SU-DHL-6 (cell line): ENCODE measurements around the gene OGDH.

ENCODE experiments used
- H2AFZ ChIP-seq: fragments of 200-600 bp; sonication (generic); 2 replicates; pipeline ENCODE4 v1.6.1; 2014; ENCODE audit warnings: low read depth, mild to moderate bottlenecking, moderate library complexity, mixed read lengths, antibody characterized with exemption, low read length; ENCODE audit not compliant: severe bottlenecking
- H3F3A ChIP-seq: fragments of 200-600 bp; shearing (Covaris generic); 2 replicates; pipeline ENCODE4 v1.6.0; 2016; ENCODE audit warnings: antibody characterized with exemption, mild to moderate bottlenecking; ENCODE audit not compliant: insufficient read depth
- H3K27ac ChIP-seq: fragments of 200-600 bp; sonication (generic); 2 replicates; pipeline ENCODE4 v1.5.1; 2016; ENCODE audit warnings: low read depth, mild to moderate bottlenecking, low read length, moderate library complexity, mixed read lengths
- H3K27me3 ChIP-seq: fragments of 200-600 bp; sonication (generic), shearing (Covaris generic); 2 replicates; pipeline ENCODE4 v1.6.0; 2014; ENCODE audit warnings: mild to moderate bottlenecking, low read length
- H3K36me3 ChIP-seq: fragments of 200-600 bp; sonication (generic); 2 replicates; pipeline ENCODE4 v1.6.1; 2014; ENCODE audit warnings: mild to moderate bottlenecking, low read length, mixed read lengths
- H3K4me2 ChIP-seq: fragments of 300-600, 200-600 bp; shearing (Covaris generic), sonication (generic); 2 replicates; pipeline ENCODE4 v1.6.0; 2014; ENCODE audit warnings: low read length, low read depth, mild to moderate bottlenecking; ENCODE audit not compliant: poor library complexity, severe bottlenecking
- H3K4me3 ChIP-seq: fragments of 200-600 bp; sonication (generic); 2 replicates; pipeline ENCODE4 v1.5.1; 2014; ENCODE audit warnings: antibody characterized with exemption, low read length, mild to moderate bottlenecking, mixed read lengths; ENCODE audit not compliant: insufficient read depth, poor library complexity, severe bottlenecking
- H3K79me2 ChIP-seq: fragments of 200-600 bp; sonication (generic); 2 replicates; pipeline ENCODE4 v1.6.1; 2014; ENCODE audit warnings: mild to moderate bottlenecking, low read length, moderate library complexity; ENCODE audit not compliant: insufficient read depth
- H3K9ac ChIP-seq: fragments of 200-600 bp; sonication (generic); 2 replicates; pipeline ENCODE4 v1.7.0; 2014; ENCODE audit warnings: mild to moderate bottlenecking, low read length
- H3K9me2 ChIP-seq: fragments of 200-600 bp; sonication (generic); replicated peaks from 2 replicates; pipeline ENCODE4 v1.6.1; 2014; ENCODE audit warnings: low read length; ENCODE audit not compliant: insufficient read depth
- H3K9me3 ChIP-seq: fragments of 200-600 bp; sonication (generic); 2 replicates; pipeline ENCODE4 v1.6.1; 2014; ENCODE audit warnings: low read length, mixed read lengths; ENCODE audit not compliant: insufficient read depth
- H4K20me1 ChIP-seq: fragments of 200-600 bp; sonication (generic); 2 replicates; pipeline ENCODE4 v1.6.1; 2014; ENCODE audit warnings: low read depth, mild to moderate bottlenecking, antibody characterized with exemption, low read length, moderate library complexity, mixed read lengths
- EZH2phosphoT487 ChIP-seq: fragments of 200-600 bp; sonication (generic), shearing (Covaris generic); conservative IDR thresholded peaks from 2 replicates; pipeline ENCODE4 v1.6.1; 2018; ENCODE audit warnings: mild to moderate bottlenecking, antibody characterized with exemption, low read length, moderate library complexity, mixed read lengths
- TF ChIP-seq, protein P1 (sequence below): fragments of 200-600 bp; sonication (generic); IDR thresholded peaks from one replicate; pipeline ENCODE4 v1.5.1; 2017; ENCODE audit warnings: antibody characterized with exemption, mild to moderate bottlenecking, low read length, moderate library complexity; ENCODE audit not compliant: insufficient read depth, poor library complexity, severe bottlenecking

Gene OGDH

DNA sequence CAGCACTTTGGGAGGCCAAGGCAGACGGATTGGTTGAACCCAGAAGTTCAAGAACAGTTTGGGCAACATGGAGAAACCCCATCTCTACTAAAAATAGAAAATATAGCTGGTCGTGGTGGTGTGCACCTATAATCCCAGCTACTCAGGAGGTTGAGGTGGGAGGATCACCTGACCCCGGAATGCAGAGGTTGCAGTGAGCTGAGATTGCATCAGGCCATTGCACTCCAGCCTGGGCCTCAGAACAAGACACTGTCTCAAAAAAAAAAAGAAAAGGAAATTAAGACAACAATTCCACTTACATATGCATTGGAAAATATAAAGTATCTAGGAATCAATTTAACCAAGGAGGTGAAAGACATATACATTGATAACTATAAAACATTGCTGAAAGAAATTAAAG lies 7.2 kb upstream of the OGDH start:
- Histone ChIP-seq H3K36me3 (no peaks in the 10 kb centered on the region), H3K9me2 (no peaks in the 10 kb centered on the region), H3K9me3 (no peaks in the 10 kb centered on the region), H3K4me3 (no peak overlapping the region), H4K20me1 (no peaks in the 10 kb centered on the region), H3K27ac (no peak overlapping the region), H3K79me2 (no peaks in the 10 kb centered on the region), H3K27me3 (no peaks in the 10 kb centered on the region), H2AFZ (no peak overlapping the region), H3F3A (peaks cover 4% of the 10 kb centered on the region; the same call in 1 of the 2 replicates), H3K4me2 (no peak overlapping the region), H3K9ac (no peak overlapping the region)
- TF ChIP-seq, protein P1, sequence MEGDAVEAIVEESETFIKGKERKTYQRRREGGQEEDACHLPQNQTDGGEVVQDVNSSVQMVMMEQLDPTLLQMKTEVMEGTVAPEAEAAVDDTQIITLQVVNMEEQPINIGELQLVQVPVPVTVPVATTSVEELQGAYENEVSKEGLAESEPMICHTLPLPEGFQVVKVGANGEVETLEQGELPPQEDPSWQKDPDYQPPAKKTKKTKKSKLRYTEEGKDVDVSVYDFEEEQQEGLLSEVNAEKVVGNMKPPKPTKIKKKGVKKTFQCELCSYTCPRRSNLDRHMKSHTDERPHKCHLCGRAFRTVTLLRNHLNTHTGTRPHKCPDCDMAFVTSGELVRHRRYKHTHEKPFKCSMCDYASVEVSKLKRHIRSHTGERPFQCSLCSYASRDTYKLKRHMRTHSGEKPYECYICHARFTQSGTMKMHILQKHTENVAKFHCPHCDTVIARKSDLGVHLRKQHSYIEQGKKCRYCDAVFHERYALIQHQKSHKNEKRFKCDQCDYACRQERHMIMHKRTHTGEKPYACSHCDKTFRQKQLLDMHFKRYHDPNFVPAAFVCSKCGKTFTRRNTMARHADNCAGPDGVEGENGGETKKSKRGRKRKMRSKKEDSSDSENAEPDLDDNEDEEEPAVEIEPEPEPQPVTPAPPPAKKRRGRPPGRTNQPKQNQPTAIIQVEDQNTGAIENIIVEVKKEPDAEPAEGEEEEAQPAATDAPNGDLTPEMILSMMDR, result no peak
- TF ChIP-seq EZH2phosphoT487, result no peak

- Histone ChIP-seq H3K9me2 (no peaks in the 10 kb centered on the region), H3K36me3 (no peaks in the 10 kb centered on the region), H3K9ac (no peak overlapping the region), H3K4me3 (no peak overlapping the region), H3K4me2 (peak overlapping the region; percentile 30), H2AFZ (no peak overlapping the region), H3K27me3 (no peaks in the 10 kb centered on the region), H3K27ac (no peak overlapping the region), H3K9me3 (no peaks in the 10 kb centered on the region), H3F3A (peaks cover 4% of the 10 kb centered on the region; the same call in 1 of the 2 replicates), H4K20me1 (no peaks in the 10 kb centered on the region), H3K79me2 (peaks cover 6% of the 10 kb centered on the region)
- TF ChIP-seq, protein P1, result no peak
- TF ChIP-seq EZH2phosphoT487, result no peak
These were observed 3.9 kb upstream of the OGDH start for GRCh38 chr7:44602576-44602910.

DNA sequence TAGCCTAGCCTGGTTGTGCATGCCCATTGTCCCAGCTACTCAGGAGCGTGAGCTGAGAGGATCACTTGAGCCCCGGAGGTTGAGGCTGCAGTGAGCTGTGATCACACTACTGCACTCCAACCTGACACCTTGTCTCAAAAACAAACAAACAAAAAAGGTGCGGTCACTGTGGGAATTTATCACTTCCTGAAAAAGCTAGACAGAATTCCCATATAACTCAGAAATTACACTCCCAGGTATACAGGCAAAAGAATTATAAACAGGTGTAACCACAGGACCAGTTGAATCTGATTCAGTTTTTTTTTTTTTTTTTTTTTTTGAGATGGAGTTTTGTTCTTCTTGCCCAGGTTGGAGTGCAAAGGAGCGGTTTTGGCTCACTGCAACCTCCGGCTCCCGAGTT lies 3.2 kb upstream of the OGDH start:
- H3K4me3 ChIP-seq, result no peak overlapping the region
- no peaks in the 10 kb centered on the region for H4K20me1 ChIP-seq
- H3F3A ChIP-seq, result peaks cover 4% of the 10 kb centered on the region; the same call in 1 of the 2 replicates
- no peak overlapping the region for H3K4me2 ChIP-seq
- TF ChIP-seq EZH2phosphoT487, result no peak
- TF ChIP-seq, protein P1, result no peak
- no peaks in the 10 kb centered on the region for H3K36me3 ChIP-seq
- H3K79me2 ChIP-seq, result peaks cover 13% of the 10 kb centered on the region
- no peaks in the 10 kb centered on the region for H3K9me3 ChIP-seq
- no peak overlapping the region for H3K9ac ChIP-seq
- no peaks in the 10 kb centered on the region for H3K27me3 ChIP-seq
- H2AFZ ChIP-seq, result no peak overlapping the region
- no peak overlapping the region for H3K27ac ChIP-seq
- no peaks in the 10 kb centered on the region for H3K9me2 ChIP-seq
